Daoy (cell line): ENCODE measurements around the gene LPIN2. TPM values are rescaled to one million over a fixed set of nuclear protein-coding genes. Genes with fewer than 3 reads are reported as not detected.

Experiments
- DNase-seq: peaks from one replicate; pipeline ENCODE4 v3.0.0-alpha.2; 2015; ENCODE audit warnings: low read depth
- total RNA-seq: library from RNA; depleted of rRNA; stranded (reverse); fragments of >200 nt; shearing (Covaris generic); gene quantifications from 2 replicates; pipeline ENCODE4 v1.2.3, GENCODE V29; 2014

The LPIN2 gene
- total RNA-seq, 1 experiment from 2014 or later = 3.3 TPM

DNA sequence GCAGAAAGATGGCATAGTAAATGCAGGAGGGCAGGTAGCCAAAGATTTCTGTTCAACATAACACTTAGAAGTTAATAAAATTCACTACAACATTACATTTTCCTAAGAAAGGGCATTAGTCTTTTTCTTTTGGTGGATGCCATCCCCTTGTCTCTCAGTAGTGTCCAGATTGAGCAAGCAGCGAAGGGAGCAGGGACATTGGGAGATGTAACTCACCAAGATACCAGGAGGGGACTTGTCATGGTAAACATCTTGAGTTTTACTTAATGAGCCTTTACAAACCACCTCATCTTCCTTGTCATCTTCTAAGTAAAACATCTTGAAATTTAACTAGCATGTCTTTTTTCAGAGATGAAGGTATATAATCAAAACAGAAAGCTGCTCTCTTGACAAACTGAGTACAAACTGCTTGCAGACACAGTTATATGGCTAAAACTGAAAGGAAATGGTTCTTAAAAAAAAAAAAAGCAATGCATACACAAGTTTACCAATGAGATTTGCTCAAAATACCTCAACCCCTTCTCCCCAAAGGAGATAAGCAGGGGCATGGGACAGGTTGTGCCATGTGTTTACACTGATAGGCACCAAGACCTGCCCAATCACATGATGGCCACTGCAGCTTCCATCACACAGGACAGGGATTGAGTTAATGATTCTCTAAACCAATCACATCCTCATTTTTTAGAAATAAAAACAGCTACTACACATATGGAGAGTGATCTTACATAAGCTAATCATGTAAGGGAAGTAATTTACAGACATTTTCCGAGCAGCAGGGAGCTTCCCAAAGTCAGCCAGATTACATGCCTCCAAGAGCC lies 30.3 kb downstream of the LPIN2 start:
- no peak for DNase-seq

DNA sequence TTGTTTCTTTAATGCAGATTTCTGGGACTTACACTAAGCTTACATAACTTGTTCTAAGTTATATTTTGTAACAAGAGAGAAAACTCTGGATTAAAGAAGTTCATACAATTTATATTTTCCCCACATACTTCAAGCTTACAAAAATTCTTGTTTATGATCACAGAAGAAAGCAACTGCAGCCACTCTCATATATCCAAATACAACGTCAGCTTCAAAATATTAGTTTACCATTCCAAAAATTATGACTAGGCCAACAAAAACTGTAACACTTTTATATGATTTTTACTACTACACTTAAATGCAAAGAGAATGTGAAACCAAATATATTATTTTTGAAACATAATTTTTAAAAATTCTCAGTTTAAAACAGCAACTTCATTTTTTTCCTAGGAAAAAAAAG lies 30.9 kb downstream of the LPIN2 start:
- DNase-seq = no peak

DNA sequence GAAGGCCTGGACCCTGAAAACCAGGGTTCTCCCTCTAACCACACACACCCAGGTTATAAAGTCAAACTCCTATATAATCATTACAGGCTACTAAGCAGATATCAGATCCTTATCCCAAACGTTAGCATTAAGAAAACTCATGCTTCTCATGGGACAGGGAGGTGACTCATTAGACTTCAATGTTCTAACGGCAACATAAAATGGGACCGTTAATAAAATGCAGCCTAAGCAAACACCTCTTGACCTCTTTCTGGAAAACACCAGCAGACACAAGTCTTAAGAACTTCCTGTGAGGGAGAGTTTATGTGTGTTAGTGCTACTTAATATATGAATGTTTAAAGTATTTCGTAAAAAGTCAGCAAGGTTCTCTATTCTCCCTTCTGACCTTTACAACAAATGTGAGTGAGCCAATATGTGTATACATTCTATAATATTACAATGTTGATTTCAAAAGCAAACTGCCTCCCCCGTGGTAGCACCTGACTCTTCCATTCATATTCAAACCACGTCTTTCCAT lies 31.7 kb downstream of the LPIN2 start:
- peak; percentile 19 for DNase-seq

DNA sequence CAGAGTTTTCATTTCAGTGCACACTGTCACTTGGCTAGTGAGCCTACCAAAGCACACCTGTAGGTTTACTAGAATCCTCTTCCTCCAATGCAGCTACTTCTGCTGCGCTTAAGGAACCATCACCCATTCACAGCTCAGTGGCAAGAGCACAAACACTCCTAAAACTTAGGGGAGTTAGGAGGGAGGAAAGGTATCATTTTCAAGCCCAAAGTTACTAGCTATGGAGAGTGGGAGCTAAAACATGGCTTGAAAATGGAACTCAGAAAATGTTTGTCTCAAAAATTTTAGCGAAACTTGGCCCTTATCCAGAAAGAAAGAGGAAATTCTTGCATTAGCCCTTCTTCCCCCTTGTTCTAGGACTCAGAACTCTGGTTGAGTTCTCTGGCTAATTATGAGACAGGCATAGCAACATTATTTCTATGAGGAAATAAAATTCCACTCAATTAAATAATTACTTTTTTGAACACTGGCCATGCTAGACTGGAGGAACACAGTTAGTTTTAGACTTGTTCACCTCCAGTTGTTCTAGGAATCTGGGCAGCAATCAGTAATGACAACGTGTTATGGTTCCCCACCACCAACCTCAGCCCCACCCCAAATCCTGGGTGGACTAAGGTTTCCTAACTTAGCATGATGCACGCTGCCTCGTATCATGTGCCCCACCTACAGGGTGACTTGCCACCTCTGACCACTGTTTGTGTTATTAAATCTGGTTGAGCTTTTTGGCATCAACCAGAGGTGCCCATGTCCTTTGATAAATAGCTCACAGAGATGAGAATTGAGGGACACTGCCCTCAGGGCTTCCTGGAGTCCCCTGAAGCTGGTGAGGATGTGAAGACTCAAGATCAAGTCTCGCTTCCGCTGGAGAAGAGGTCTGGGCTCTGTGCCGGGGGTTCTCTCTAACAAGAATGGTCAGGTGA lies 32.8 kb downstream of the LPIN2 start:
- DNase-seq = no peak

GRCh38 chr18:2979129-2979528 lies 33.8 kb downstream of the LPIN2 start:
- no peak for DNase-seq

GRCh38 chr18:2978661-2979106 lies 34.3 kb downstream of the LPIN2 start:
- peak; percentile 58 for DNase-seq

- no peak for DNase-seq
These were observed 34.7 kb downstream of the LPIN2 start for GRCh38 chr18:2978208-2978607.

- DNase-seq = no peak
These were observed 36.5 kb downstream of the LPIN2 start for GRCh38 chr18:2976218-2977132.

GRCh38 chr18:2974731-2975130 lies 38.2 kb downstream of the LPIN2 start:
- no peak for DNase-seq

DNA sequence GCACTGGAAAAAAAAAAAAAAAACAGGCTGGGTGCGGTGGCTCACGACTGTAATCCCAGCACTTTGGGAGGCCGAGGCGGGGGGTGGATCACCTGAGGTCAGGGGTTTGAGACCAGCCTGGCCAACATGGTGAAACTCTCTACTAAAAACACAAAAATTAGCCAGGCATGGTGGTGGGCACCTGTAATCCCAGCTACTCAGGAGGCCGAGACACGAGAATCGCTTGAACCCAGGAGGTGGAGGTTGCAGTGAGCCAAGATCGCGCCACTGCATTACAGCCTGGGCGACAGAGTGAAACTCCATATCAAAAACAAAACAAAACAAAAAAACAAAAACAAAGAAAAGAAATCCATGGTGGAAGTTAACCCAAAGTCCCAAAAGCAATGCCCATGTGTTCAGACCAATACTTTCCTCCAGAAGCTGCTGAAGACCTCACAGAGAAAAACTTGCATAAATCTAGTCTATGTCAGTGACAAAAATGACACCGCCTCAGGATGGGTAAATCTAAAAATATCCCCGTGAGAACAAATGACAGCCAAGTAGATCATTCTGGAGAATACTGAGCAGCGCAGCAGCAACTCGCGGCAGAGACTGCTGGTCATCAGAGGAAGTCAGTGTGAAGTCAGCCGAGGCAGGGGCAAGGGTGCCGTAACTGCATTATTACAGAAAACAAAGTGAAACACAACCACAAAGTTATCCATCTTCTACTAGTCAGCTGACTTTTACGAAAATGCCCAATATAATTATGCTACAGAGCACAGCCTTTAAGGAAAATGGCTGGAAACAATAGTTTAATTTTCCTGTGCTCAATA lies 41.0 kb downstream of the LPIN2 start:
- DNase-seq = no peak

DNA sequence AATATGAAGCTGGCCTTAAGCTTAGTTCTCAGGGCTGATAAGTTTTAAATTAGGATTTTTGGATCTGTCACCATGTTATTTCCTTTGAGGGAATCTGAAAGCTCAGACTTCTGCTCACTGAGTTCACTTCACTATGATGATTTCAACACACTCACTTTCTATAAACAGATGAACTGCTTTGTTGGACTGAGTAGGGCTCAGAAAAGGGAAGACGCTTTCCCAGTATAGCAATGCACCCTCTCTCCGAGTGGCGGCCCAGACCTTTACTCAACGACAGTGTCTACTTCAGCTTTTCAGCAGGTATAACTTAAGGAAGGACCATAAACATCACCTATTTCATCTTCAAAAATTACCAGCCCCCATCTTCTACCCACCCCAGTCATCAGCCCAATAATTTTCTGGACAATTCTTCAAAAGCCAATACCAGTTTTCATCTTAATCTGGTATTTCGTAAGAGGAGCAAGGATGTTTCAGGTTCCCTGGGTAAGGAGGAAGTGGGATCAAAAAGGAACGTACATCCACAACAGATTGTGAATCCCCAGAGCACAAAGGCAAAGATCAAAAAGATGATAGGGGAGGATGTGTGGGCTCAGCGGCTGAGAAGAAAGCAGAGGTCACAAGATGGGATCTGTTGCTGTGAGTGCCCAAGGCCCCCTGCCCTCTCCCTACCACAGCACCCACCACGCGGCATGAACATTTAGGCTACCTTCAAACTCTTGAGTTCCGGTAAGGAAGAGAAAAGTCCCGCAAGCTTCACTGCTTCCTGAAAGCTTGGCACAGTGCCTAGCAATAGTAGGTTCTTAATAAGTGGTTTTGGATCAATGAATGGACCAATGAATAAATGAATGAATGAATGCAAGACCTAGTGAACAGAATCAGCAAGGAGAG lies 41.9 kb downstream of the LPIN2 start:
- DNase-seq = no peak

- DNase-seq = no peak
These were observed 42.6 kb downstream of the LPIN2 start for GRCh38 chr18:2970344-2970743.

DNA sequence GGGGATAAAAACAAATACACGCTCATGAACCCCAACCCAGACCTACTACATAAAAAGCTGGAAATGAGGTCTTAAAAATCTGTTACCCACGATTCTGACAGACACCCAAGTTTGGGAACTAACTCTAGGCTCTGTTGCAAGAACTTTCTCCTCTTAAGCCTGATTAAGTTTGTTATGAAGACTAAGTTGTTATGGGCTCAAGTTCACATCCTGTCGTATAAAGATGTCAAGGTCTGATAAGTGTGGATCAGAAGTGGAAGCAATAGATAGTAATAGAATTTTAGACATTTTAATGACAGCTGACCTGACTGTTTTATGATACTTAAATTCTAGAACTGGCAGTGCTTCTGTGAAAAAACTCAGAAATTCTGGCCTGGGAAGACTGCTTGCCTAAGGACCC lies 43.2 kb downstream of the LPIN2 start:
- DNase-seq = no peak

GRCh38 chr18:2968606-2969005 lies 44.3 kb downstream of the LPIN2 start:
- no peak for DNase-seq

- no peak for DNase-seq
These were observed 45.1 kb downstream of the LPIN2 start for GRCh38 chr18:2967820-2968219.

GRCh38 chr18:2967357-2967756 lies 45.6 kb downstream of the LPIN2 start:
- no peak for DNase-seq

DNA sequence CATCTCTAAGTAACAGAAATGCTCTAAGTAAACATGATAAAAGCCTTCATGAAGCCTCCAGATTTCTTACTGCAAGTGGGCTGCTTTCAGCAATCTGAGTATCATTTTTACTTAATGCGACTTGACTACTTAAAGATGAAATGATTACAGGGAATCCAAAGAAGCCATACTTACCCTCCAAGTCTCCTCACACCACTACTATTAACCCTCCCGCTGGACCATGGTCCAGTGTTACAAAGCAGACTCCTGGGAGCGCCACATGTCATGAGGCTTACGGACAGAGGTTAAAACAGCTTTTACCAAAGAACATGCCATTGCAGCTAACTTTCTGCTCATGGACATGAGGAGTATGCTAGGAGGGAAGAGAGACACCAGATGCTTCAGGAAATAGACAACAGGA lies 46.4 kb downstream of the LPIN2 start:
- DNase-seq = no peak

GRCh38 chr18:2965797-2966196 lies 47.1 kb downstream of the LPIN2 start:
- no peak for DNase-seq

DNA sequence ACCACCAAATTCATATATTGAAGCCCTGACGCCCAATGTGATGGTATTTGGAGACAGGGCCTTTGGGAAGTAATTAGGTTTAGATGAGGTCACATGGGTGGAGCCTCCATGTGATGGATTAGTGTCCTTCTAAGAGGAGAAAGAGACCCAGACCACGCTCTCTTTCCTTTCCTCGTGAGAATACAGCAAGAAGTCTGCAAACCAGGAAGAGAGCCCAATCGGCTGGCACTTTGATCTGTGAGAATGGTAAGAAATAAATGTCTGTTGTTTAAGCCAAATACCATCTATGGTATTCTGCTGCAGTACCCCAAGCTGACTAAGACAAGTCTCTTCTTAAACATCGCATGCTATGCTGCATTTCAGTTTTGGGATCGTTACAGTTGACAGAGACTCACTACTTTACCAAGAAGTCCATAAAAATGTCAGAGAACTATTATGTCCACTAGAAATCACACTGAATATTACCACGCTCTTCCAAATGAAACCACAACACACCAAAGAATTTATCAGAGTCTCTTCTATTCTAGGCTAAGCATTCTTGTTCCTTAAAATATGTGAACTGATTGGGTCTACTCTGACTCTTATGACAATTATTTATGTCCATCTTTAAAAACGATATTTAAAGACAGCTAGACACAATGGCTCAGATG lies 48.5 kb downstream of the LPIN2 start:
- DNase-seq = no peak
